ENCODE measurements around the gene CALM1.

The CALM1 gene

GRCh38 chr14:90419200-90419599 is 22.4 kb downstream of the CALM1 start:
- no peak for FAIRE-seq
- no peak for DNase-seq (ENCODE audit: insufficient read length)
- TF ChIP-seq POLR2A (IDR thresholded peaks at IDR 0.05; ENCODE audit: low read depth, low read length): no peak
- TF ChIP-seq POLR2AphosphoS5 (IDR thresholded peaks at IDR 0.05; ENCODE audit: low read depth, low read length): no peak
- TF ChIP-seq TAF1 (IDR thresholded peaks at IDR 0.05; ENCODE audit: borderline replicate concordance, low read depth, low read length): no peak

- FAIRE-seq: no peak
- TF ChIP-seq POLR2AphosphoS5 (IDR thresholded peaks at IDR 0.05; ENCODE audit: low read depth, low read length) (no peak), POLR2A (IDR thresholded peaks at IDR 0.05; ENCODE audit: low read depth, low read length) (no peak), TAF1 (IDR thresholded peaks at IDR 0.05; ENCODE audit: borderline replicate concordance, low read depth, low read length) (no peak)
- DNase-seq (ENCODE audit: insufficient read length): no peak
These were observed 24.3 kb downstream of the CALM1 start for GRCh38 chr14:90421001-90421631.

GRCh38 chr14:90421632-90422020 is 24.8 kb downstream of the CALM1 start:
- TF ChIP-seq TAF1 (IDR thresholded peaks at IDR 0.05; ENCODE audit: borderline replicate concordance, low read depth, low read length) (no peak), POLR2A (IDR thresholded peaks at IDR 0.05; ENCODE audit: low read depth, low read length) (no peak), POLR2AphosphoS5 (IDR thresholded peaks at IDR 0.05; ENCODE audit: low read depth, low read length) (no peak)

GRCh38 chr14:90423166-90423565 is 26.3 kb downstream of the CALM1 start:
- DNase-seq (ENCODE audit: insufficient read length) (no peak), FAIRE-seq (no peak)
- TF ChIP-seq TAF1 (IDR thresholded peaks at IDR 0.05; ENCODE audit: borderline replicate concordance, low read depth, low read length) (no peak), POLR2AphosphoS5 (IDR thresholded peaks at IDR 0.05; ENCODE audit: low read depth, low read length) (no peak), POLR2A (IDR thresholded peaks at IDR 0.05; ENCODE audit: low read depth, low read length) (no peak)

More at GRCh38 chr14:90421632-90422020, 24.8 kb downstream of the CALM1 start:
- no peak for DNase-seq (ENCODE audit: insufficient read length)
- FAIRE-seq: no peak

- FAIRE-seq (no peak), DNase-seq (ENCODE audit: insufficient read length) (no peak)
- TF ChIP-seq POLR2AphosphoS5 (IDR thresholded peaks at IDR 0.05; ENCODE audit: low read depth, low read length) (no peak), TAF1 (IDR thresholded peaks at IDR 0.05; ENCODE audit: borderline replicate concordance, low read depth, low read length) (no peak), POLR2A (IDR thresholded peaks at IDR 0.05; ENCODE audit: low read depth, low read length) (no peak)
These were observed 27.2 kb downstream of the CALM1 start for GRCh38 chr14:90424075-90424474.

- FAIRE-seq (no peak), DNase-seq (ENCODE audit: insufficient read length) (no peak)
- TF ChIP-seq TAF1 (IDR thresholded peaks at IDR 0.05; ENCODE audit: borderline replicate concordance, low read depth, low read length) (no peak), POLR2A (IDR thresholded peaks at IDR 0.05; ENCODE audit: low read depth, low read length) (no peak), POLR2AphosphoS5 (IDR thresholded peaks at IDR 0.05; ENCODE audit: low read depth, low read length) (no peak)
These were observed 28.0 kb downstream of the CALM1 start for GRCh38 chr14:90424686-90425372.

- TF ChIP-seq POLR2AphosphoS5 (IDR thresholded peaks at IDR 0.05; ENCODE audit: low read depth, low read length) (no peak), TAF1 (IDR thresholded peaks at IDR 0.05; ENCODE audit: borderline replicate concordance, low read depth, low read length) (no peak), POLR2A (IDR thresholded peaks at IDR 0.05; ENCODE audit: low read depth, low read length) (no peak)
- no peak for FAIRE-seq
- DNase-seq (ENCODE audit: insufficient read length): no peak
These were observed 28.6 kb downstream of the CALM1 start for GRCh38 chr14:90425373-90425879.

GRCh38 chr14:90426031-90426540 is 29.3 kb downstream of the CALM1 start:
- TF ChIP-seq POLR2A (IDR thresholded peaks at IDR 0.05; ENCODE audit: low read depth, low read length): no peak
- no peak for TF ChIP-seq TAF1 (IDR thresholded peaks at IDR 0.05; ENCODE audit: borderline replicate concordance, low read depth, low read length)
- no peak for TF ChIP-seq POLR2AphosphoS5 (IDR thresholded peaks at IDR 0.05; ENCODE audit: low read depth, low read length)
- DNase-seq (ENCODE audit: insufficient read length): no peak
- FAIRE-seq: no peak

GRCh38 chr14:90426663-90427062 is 29.8 kb downstream of the CALM1 start:
- no peak for TF ChIP-seq TAF1 (IDR thresholded peaks at IDR 0.05; ENCODE audit: borderline replicate concordance, low read depth, low read length)
- TF ChIP-seq POLR2A (IDR thresholded peaks at IDR 0.05; ENCODE audit: low read depth, low read length): no peak
- no peak for TF ChIP-seq POLR2AphosphoS5 (IDR thresholded peaks at IDR 0.05; ENCODE audit: low read depth, low read length)
- no peak for FAIRE-seq
- DNase-seq (ENCODE audit: insufficient read length): no peak

- TF ChIP-seq POLR2AphosphoS5 (IDR thresholded peaks at IDR 0.05; ENCODE audit: low read depth, low read length): no peak
- no peak for TF ChIP-seq POLR2A (IDR thresholded peaks at IDR 0.05; ENCODE audit: low read depth, low read length)
- TF ChIP-seq TAF1 (IDR thresholded peaks at IDR 0.05; ENCODE audit: borderline replicate concordance, low read depth, low read length): no peak
- FAIRE-seq (no peak), DNase-seq (ENCODE audit: insufficient read length) (no peak)
These were observed 31.1 kb downstream of the CALM1 start for GRCh38 chr14:90427848-90428426.

- TF ChIP-seq POLR2A (IDR thresholded peaks at IDR 0.05; ENCODE audit: low read depth, low read length) (no peak), TAF1 (IDR thresholded peaks at IDR 0.05; ENCODE audit: borderline replicate concordance, low read depth, low read length) (no peak), POLR2AphosphoS5 (IDR thresholded peaks at IDR 0.05; ENCODE audit: low read depth, low read length) (no peak)
- FAIRE-seq (no peak), DNase-seq (ENCODE audit: insufficient read length) (no peak)
These were observed 31.8 kb downstream of the CALM1 start for GRCh38 chr14:90428676-90429075.

Data from GM12892 (cell line).